Lung (tissue), 12 donors: ENCODE results near the gene SPATS2L. TPM values are rescaled to one million over a fixed set of nuclear protein-coding genes. Genes with fewer than 3 reads are reported as not detected.

Experiments used
- ATAC-seq: fragments of 200-7000 bp; cut with Tn5 transposase; one replicate; pipeline ENCODE4 v1.9.1; 2020; ENCODE audit warnings: moderate number of reproducible peaks; ENCODE audit not compliant: insufficient read depth, low FRiP score
- DNase-seq, 3 donors: peaks; one replicate each; pipeline ENCODE4 v3.0.0-alpha.2; 2013 to 2017
- H3K27ac ChIP-seq, 2 donors: one replicate each; pipeline ENCODE4 v1.5.1; 2013; ENCODE audit warnings: mild to moderate bottlenecking in 2 of 2, moderate library complexity in 2 of 2, control low read depth in 1 of 2, inconsistent platforms in 1 of 2, low read depth in 1 of 2, low read length in 1 of 2
- H3K27me3 ChIP-seq, 3 donors: one replicate each; pipeline ENCODE4 v1.5.1; 2013; ENCODE audit warnings: low read length in 2 of 3; ENCODE audit not compliant: control insufficient read depth in 3 of 3, insufficient read depth in 3 of 3
- H3K36me3 ChIP-seq, 4 donors: one replicate each; pipeline ENCODE4 v1.5.1; 2013; ENCODE audit warnings: low read length in 4 of 4, mild to moderate bottlenecking in 1 of 4, moderate library complexity in 1 of 4; ENCODE audit not compliant: control insufficient read depth in 4 of 4, insufficient read depth in 4 of 4
- H3K4me1 ChIP-seq, 5 donors: one replicate each; pipeline ENCODE4 v1.5.1; 2013; ENCODE audit warnings: low read length in 5 of 5, mild to moderate bottlenecking in 2 of 5, moderate library complexity in 1 of 5; ENCODE audit not compliant: control insufficient read depth in 5 of 5, insufficient read depth in 5 of 5
- H3K4me3 ChIP-seq: one replicate; pipeline ENCODE4 v1.5.1; 2013; ENCODE audit warnings: mild to moderate bottlenecking, control low read depth, moderate library complexity
- H3K9ac ChIP-seq, 2 donors: one replicate each; pipeline ENCODE4 v1.5.1; 2013; ENCODE audit warnings: low read length in 2 of 2, control low read depth in 1 of 2; ENCODE audit not compliant: insufficient read depth in 1 of 2
- H3K9me3 ChIP-seq, 4 donors: one replicate each; pipeline ENCODE4 v1.5.1; 2013; ENCODE audit warnings: low read length in 3 of 4, mild to moderate bottlenecking in 1 of 4, moderate library complexity in 1 of 4; ENCODE audit not compliant: control insufficient read depth in 4 of 4, insufficient read depth in 3 of 4
- CTCF ChIP-seq: IDR thresholded peaks from 2 replicates; pipeline ENCODE4 v1.5.1; 2012; ENCODE audit warnings: mild to moderate bottlenecking; ENCODE audit errors: control extremely low read depth, extremely low read depth
- WGBS, 2 donors: extraction: QIAGEN DNeasy Blood & Tissue Kit; methylation state at CpG; one replicate each; pipeline ENCODE4 v1.1.7; 2013; 5-methylcytosine and 5-hydroxymethylcytosine counted together
- polyA plus RNA-seq, 2 donors: library from polyadenylated mRNA; stranded (reverse); fragments of 200-250 nt; gene quantifications; one replicate each; pipeline ENCODE4 v1.2.1, GENCODE V29; 2013
- total RNA-seq, 2 donors: library from RNA; depleted of rRNA in 1 of 2; stranded (reverse); fragments of >200 nt in 1 of 2; gene quantifications; one replicate each; pipeline ENCODE4 v1.2.1, GENCODE V29; 2014 to 2021
- donor health status: control.
- donor health status: control.
- donor health status: Bipolar disorder and iron deficiency.
- donor health status: healthy.
- donor health status: DM: yes; HTN: yes; CAD: no.

Gene SPATS2L
- total and polyA plus RNA-seq, 4 donors: 30.5 to 96.8 (median 57.2) TPM

- WGBS, 2 donors: 97 to 98% methylated on average over 22 of the region's 22 CpGs
- H3K4me1 ChIP-seq: no peaks in the 10 kb centered on the region
- H3K9me3 ChIP-seq: peaks cover 0 to 2% (median 0%) of the 10 kb centered on the region in 4 donors
- TF ChIP-seq CTCF: no peak
- no peak overlapping the region for H3K27ac ChIP-seq
- DNase-seq (no peak), ATAC-seq (no peak)
- no peak overlapping the region for H3K4me3 ChIP-seq
- H3K36me3 ChIP-seq: peaks cover 17 to 21% (median 19%) of the 10 kb centered on the region in 4 donors
- no peak overlapping the region for H3K9ac ChIP-seq
- H3K27me3 ChIP-seq: no peaks in the 10 kb centered on the region
Measured at GRCh38 chr2:200490001-200490400, 183.5 kb downstream of the SPATS2L start.

DNA sequence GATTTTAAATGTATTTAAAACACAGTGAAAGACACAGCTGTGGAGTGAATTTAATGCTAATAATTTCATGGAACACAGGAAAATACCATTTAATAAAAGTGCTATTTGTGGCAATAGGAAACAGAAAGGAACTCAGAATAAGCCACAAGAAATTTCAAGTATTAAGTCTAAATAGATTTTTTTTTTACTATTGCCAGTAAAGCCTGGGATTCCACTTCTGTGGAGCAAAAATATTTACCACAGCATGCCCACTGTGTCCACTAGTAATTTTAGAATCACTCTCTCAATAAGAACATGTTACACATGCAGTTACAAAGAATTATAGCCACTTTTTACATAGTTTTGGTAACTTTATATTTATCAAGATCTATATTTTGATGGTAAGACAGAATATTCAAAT, 186.2 kb downstream of the SPATS2L start:
- Histone ChIP-seq H3K9me3 (peaks cover 0 to 2% (median 0%) of the 10 kb centered on the region in 4 donors), H3K27me3 (no peaks in the 10 kb centered on the region), H3K4me3 (no peak overlapping the region), H3K36me3 (peaks cover 17 to 24% (median 22%) of the 10 kb centered on the region in 4 donors), H3K4me1 (no peaks in the 10 kb centered on the region), H3K9ac (no peak overlapping the region), H3K27ac (no peak overlapping the region)
- DNase-seq (no peak), ATAC-seq (no peak)
- no peak for TF ChIP-seq CTCF

GRCh38 chr2:200494048-200494447, 187.6 kb downstream of the SPATS2L start:
- no peaks in the 10 kb centered on the region for H3K27me3 ChIP-seq
- DNase-seq (no peak), ATAC-seq (no peak)
- no peak overlapping the region for H3K9ac ChIP-seq
- TF ChIP-seq CTCF: no peak
- H3K4me1 ChIP-seq: no peaks in the 10 kb centered on the region
- H3K9me3 ChIP-seq: peaks cover 0 to 2% (median 0%) of the 10 kb centered on the region in 4 donors
- 71 to 91% methylated on average over 2 of the region's 2 CpGs for WGBS, 2 donors
- H3K27ac ChIP-seq: no peak overlapping the region
- no peak overlapping the region for H3K4me3 ChIP-seq
- H3K36me3 ChIP-seq: peaks cover 20 to 25% (median 24%) of the 10 kb centered on the region in 4 donors

- ATAC-seq (no peak), DNase-seq (no peak)
- peaks cover 10 to 15% (median 12%) of the 10 kb centered on the region in 4 donors for H3K36me3 ChIP-seq
Measured at GRCh38 chr2:200496696-200497095, 190.2 kb downstream of the SPATS2L start.

More at GRCh38 chr2:200496696-200497095, 190.2 kb downstream of the SPATS2L start:
- no peak overlapping the region for H3K4me3 ChIP-seq
- H3K9me3 ChIP-seq: no peaks in the 10 kb centered on the region
- H3K9ac ChIP-seq: no peak overlapping the region
- WGBS, 2 donors: 92 to 98% methylated on average over 1 of the region's 1 CpG
- H3K4me1 ChIP-seq: no peaks in the 10 kb centered on the region
- H3K27ac ChIP-seq: no peak overlapping the region
- no peak for TF ChIP-seq CTCF
- no peaks in the 10 kb centered on the region for H3K27me3 ChIP-seq
